Breast epithelium (tissue), 3 donors: Measurements from ENCODE around the gene PTPRU.

ENCODE experiments used
- CTCF ChIP-seq, 3 donors: fragments of 450-650 bp; IDR thresholded peaks; one replicate each; pipeline ENCODE4 v1.5.1; 2016 to 2017; ENCODE audit warnings: antibody characterized with exemption in 3 of 3, mild to moderate bottlenecking in 3 of 3, moderate library complexity in 3 of 3
- POLR2A ChIP-seq: fragments of 450-650 bp; IDR thresholded peaks from one replicate; pipeline ENCODE4 v1.6.1; 2016; ENCODE audit warnings: antibody characterized with exemption, mild to moderate bottlenecking, moderate library complexity

DNA sequence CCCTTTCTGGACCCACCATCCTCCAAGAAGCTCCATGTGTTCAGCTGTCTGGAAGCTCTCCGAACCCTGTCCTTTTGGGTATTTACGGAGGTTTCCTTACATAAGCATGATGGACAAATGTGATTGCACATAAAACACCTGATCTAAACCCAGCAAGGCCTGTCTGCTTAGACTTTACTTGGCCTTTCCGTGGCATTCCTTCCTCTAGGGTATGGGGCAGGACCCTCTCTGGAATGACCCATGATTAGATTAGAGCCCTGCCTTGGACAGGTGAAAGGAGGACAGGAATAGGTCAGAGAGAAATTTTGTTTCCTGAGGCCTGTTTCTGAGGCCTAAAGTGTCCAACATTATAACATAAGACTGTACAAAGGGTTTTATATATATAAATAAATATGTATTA is 16.9 kb downstream of the PTPRU start:
- TF ChIP-seq CTCF (IDR thresholded peaks at IDR 0.05) (no peak), POLR2A (no peak)
